ENCODE measurements around the gene TSG101. TPM values are rescaled to one million over a fixed set of nuclear protein-coding genes. Genes with fewer than 3 reads are reported as not detected.

Gene TSG101
- total and polyA plus RNA-seq, 2 experiments from 2014 or later, result 117 to 152 TPM

GRCh38 chr11:18521122-18521521 lies 5.6 kb downstream of the TSG101 start:
- Histone ChIP-seq H3K4me3 (no peak overlapping the region), H3K4me1 (ENCODE audit: low read depth) (peaks cover 5% of the 10 kb centered on the region), H3K9me3 (ENCODE audit: low read depth) (no peaks in the 10 kb centered on the region), H3K27ac (no peak overlapping the region), H3K27me3 (no peaks in the 10 kb centered on the region), H3K36me3 (no peaks in the 10 kb centered on the region)
- no peak for DNase-seq (ENCODE audit: low read depth in 1 of 2, low spot score in 1 of 2)
- TF ChIP-seq CTCF (IDR thresholded peaks at IDR 0.05; ENCODE audit: low read depth, low read length), result no peak

GRCh38 chr11:18502352-18502751 lies 24.4 kb downstream of the TSG101 start:
- Histone ChIP-seq H3K4me3 (no peak overlapping the region), H3K36me3 (peaks cover 63% of the 10 kb centered on the region), H3K4me1 (ENCODE audit: low read depth) (no peaks in the 10 kb centered on the region), H3K9me3 (ENCODE audit: low read depth) (no peaks in the 10 kb centered on the region), H3K27ac (no peak overlapping the region), H3K27me3 (no peaks in the 10 kb centered on the region)
- DNase-seq (ENCODE audit: low read depth in 1 of 2, low spot score in 1 of 2), result no peak
- no peak for TF ChIP-seq CTCF (IDR thresholded peaks at IDR 0.05; ENCODE audit: low read depth, low read length)

- no peak for DNase-seq (ENCODE audit: low read depth in 1 of 2, low spot score in 1 of 2)
- H3K27me3 ChIP-seq, result no peaks in the 10 kb centered on the region
- H3K4me3 ChIP-seq, result no peak overlapping the region
- no peak overlapping the region for H3K27ac ChIP-seq
- TF ChIP-seq CTCF (IDR thresholded peaks at IDR 0.05; ENCODE audit: low read depth, low read length), result no peak
- no peaks in the 10 kb centered on the region for H3K4me1 ChIP-seq (ENCODE audit: low read depth)
- H3K36me3 ChIP-seq, result peaks cover 58% of the 10 kb centered on the region
- H3K9me3 ChIP-seq (ENCODE audit: low read depth), result no peaks in the 10 kb centered on the region
Measured at GRCh38 chr11:18501629-18502028, 25.1 kb downstream of the TSG101 start.

- Histone ChIP-seq H3K27ac (no peak overlapping the region), H3K9me3 (ENCODE audit: low read depth) (no peaks in the 10 kb centered on the region), H3K4me3 (no peak overlapping the region), H3K27me3 (no peaks in the 10 kb centered on the region), H3K4me1 (ENCODE audit: low read depth) (peaks cover 10% of the 10 kb centered on the region), H3K36me3 (peaks cover 44% of the 10 kb centered on the region)
- TF ChIP-seq CTCF (IDR thresholded peaks at IDR 0.05; ENCODE audit: low read depth, low read length), result no peak
- no peak for DNase-seq (ENCODE audit: low read depth in 1 of 2, low spot score in 1 of 2)
Measured at GRCh38 chr11:18498039-18498438, 28.7 kb downstream of the TSG101 start.

- Histone ChIP-seq H3K27me3 (no peaks in the 10 kb centered on the region), H3K9me3 (ENCODE audit: low read depth) (no peaks in the 10 kb centered on the region), H3K27ac (no peak overlapping the region), H3K4me1 (ENCODE audit: low read depth) (peaks cover 26% of the 10 kb centered on the region), H3K36me3 (peaks cover 30% of the 10 kb centered on the region), H3K4me3 (no peak overlapping the region)
- TF ChIP-seq CTCF (IDR thresholded peaks at IDR 0.05; ENCODE audit: low read depth, low read length), result no peak
- no peak for DNase-seq (ENCODE audit: low read depth in 1 of 2, low spot score in 1 of 2)
Measured at GRCh38 chr11:18495703-18496102, 31.0 kb downstream of the TSG101 start.

GRCh38 chr11:18495271-18495670 lies 31.5 kb downstream of the TSG101 start:
- Histone ChIP-seq H3K9me3 (ENCODE audit: low read depth) (no peaks in the 10 kb centered on the region), H3K27me3 (no peaks in the 10 kb centered on the region), H3K4me1 (ENCODE audit: low read depth) (peaks cover 26% of the 10 kb centered on the region), H3K27ac (no peak overlapping the region), H3K36me3 (peaks cover 32% of the 10 kb centered on the region), H3K4me3 (no peak overlapping the region)
- DNase-seq (ENCODE audit: low read depth in 1 of 2, low spot score in 1 of 2), result no peak
- TF ChIP-seq CTCF (IDR thresholded peaks at IDR 0.05; ENCODE audit: low read depth, low read length), result no peak

Measured in cardiac muscle cell (in vitro differentiated cells and primary cell).